Breast epithelium (tissue), 3 donors: ENCODE results near the gene ZNF639.

Source experiments
- POLR2A ChIP-seq: fragments of 450-650 bp; IDR thresholded peaks from one replicate; pipeline ENCODE4 v1.6.1; 2016; ENCODE audit warnings: antibody characterized with exemption, mild to moderate bottlenecking, moderate library complexity
- TF ChIP-seq, protein P1 (sequence below), 3 donors: fragments of 450-650 bp; IDR thresholded peaks; one replicate each; pipeline ENCODE4 v1.5.1; 2016 to 2017; ENCODE audit warnings: antibody characterized with exemption in 3 of 3, mild to moderate bottlenecking in 3 of 3, moderate library complexity in 3 of 3

DNA sequence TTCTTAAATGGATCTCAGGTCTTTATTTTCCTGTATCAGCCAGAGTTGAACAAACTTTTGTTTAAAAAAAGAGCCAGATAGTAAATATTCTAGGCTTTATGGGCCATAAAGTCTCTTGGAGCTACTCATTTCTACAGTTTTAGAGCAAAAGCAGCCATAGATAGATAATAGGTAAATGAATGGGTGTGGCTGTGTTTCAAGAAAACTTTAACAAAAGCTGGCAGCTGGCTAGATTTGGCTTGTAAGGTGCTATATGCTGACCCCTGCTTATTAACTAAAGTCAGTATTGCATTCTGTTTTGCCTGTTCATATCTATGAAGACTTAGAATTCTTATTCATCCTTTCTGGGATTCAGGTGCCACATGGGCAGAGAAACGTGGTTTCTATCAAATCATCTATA is 53.6 kb downstream of the ZNF639 start:
- TF ChIP-seq, protein P1, sequence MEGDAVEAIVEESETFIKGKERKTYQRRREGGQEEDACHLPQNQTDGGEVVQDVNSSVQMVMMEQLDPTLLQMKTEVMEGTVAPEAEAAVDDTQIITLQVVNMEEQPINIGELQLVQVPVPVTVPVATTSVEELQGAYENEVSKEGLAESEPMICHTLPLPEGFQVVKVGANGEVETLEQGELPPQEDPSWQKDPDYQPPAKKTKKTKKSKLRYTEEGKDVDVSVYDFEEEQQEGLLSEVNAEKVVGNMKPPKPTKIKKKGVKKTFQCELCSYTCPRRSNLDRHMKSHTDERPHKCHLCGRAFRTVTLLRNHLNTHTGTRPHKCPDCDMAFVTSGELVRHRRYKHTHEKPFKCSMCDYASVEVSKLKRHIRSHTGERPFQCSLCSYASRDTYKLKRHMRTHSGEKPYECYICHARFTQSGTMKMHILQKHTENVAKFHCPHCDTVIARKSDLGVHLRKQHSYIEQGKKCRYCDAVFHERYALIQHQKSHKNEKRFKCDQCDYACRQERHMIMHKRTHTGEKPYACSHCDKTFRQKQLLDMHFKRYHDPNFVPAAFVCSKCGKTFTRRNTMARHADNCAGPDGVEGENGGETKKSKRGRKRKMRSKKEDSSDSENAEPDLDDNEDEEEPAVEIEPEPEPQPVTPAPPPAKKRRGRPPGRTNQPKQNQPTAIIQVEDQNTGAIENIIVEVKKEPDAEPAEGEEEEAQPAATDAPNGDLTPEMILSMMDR (IDR thresholded peaks at IDR 0.05): no peak
- TF ChIP-seq POLR2A: no peak
